ENCODE measurements around the gene ZNF81.

- no peak for TF ChIP-seq CTCF (IDR thresholded peaks at IDR 0.05)
- TF ChIP-seq POLR2A (IDR thresholded peaks at IDR 0.05), result no peak
These were observed 90.5 kb downstream of the ZNF81 start for GRCh38 chrX:47927212-47927611.
